Measurements from ENCODE around the gene PKDCC.

DNA sequence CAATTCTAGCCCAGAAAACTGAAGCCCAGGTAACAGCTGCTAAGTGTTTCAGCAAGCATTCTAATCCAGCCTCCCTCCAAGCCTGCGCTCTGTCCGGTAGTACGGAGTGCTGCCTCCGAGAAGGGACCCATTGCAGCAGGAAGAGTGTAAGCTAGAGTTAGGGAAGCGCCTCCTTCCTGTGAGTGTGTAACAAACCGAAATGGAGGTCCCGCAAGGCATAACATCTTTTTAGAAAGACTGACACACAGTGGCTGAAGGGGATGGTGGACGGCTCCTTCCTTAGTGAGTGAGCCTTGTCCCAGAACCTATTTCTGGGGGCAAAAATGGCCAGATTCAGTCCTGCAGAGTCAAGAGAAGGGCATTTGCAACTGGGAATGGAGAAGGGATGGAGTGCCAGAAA is 12.2 kb downstream of the PKDCC start:
- TF ChIP-seq, protein P1, sequence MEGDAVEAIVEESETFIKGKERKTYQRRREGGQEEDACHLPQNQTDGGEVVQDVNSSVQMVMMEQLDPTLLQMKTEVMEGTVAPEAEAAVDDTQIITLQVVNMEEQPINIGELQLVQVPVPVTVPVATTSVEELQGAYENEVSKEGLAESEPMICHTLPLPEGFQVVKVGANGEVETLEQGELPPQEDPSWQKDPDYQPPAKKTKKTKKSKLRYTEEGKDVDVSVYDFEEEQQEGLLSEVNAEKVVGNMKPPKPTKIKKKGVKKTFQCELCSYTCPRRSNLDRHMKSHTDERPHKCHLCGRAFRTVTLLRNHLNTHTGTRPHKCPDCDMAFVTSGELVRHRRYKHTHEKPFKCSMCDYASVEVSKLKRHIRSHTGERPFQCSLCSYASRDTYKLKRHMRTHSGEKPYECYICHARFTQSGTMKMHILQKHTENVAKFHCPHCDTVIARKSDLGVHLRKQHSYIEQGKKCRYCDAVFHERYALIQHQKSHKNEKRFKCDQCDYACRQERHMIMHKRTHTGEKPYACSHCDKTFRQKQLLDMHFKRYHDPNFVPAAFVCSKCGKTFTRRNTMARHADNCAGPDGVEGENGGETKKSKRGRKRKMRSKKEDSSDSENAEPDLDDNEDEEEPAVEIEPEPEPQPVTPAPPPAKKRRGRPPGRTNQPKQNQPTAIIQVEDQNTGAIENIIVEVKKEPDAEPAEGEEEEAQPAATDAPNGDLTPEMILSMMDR (IDR thresholded peaks at IDR 0.05): no peak
- TF ChIP-seq POLR2A (IDR thresholded peaks at IDR 0.05) (no peak), EP300 (IDR thresholded peaks at IDR 0.05) (no peak)

Measured in tibial nerve (tissue), 4 donors.